Osteoblast (primary cell): ENCODE data around the gene BCL2L13. TPM values are rescaled to one million over a fixed set of nuclear protein-coding genes. Genes with fewer than 3 reads are reported as not detected.

Source experiments
- DNase-seq: peaks from one replicate; pipeline ENCODE4 v3.0.0; 2011; ENCODE audit warnings: low spot score, mixed read lengths; ENCODE audit not compliant: insufficient read length; ENCODE audit errors: missing footprints
- H2AFZ ChIP-seq: 2 replicates; pipeline ENCODE4 v1.6.0; 2011; ENCODE audit warnings: mild to moderate bottlenecking, low read length
- H3K27ac ChIP-seq: 2 replicates; pipeline ENCODE4 v1.5.1; 2011; ENCODE audit warnings: mild to moderate bottlenecking, low read depth, low read length, moderate library complexity
- H3K27me3 ChIP-seq: 2 replicates; pipeline ENCODE4 v1.6.0; 2012; ENCODE audit warnings: mild to moderate bottlenecking, control low read depth, inconsistent platforms, low read length, moderate library complexity; ENCODE audit not compliant: insufficient read depth
- H3K36me3 ChIP-seq: 2 replicates; pipeline ENCODE4 v1.5.1; 2011; ENCODE audit warnings: mild to moderate bottlenecking, low read length, control low read depth, moderate library complexity; ENCODE audit not compliant: insufficient read depth
- H3K4me1 ChIP-seq: 2 replicates; pipeline ENCODE4 v1.5.1; 2011; ENCODE audit warnings: mild to moderate bottlenecking, low read length, control low read depth, moderate library complexity; ENCODE audit not compliant: insufficient read depth
- H3K4me2 ChIP-seq: 2 replicates; pipeline ENCODE4 v1.6.0; 2011; ENCODE audit warnings: mild to moderate bottlenecking, low read length; ENCODE audit not compliant: insufficient read depth
- H3K4me3 ChIP-seq: fragments of 200-600 bp; sonication (generic); 3 replicates; pipeline ENCODE4 v1.5.1; 2012; ENCODE audit warnings: mild to moderate bottlenecking, low read length, inconsistent platforms; ENCODE audit not compliant: insufficient read depth
- H3K79me2 ChIP-seq: 2 replicates; pipeline ENCODE4 v1.6.0; 2012; ENCODE audit warnings: mild to moderate bottlenecking, low read length, control low read depth, inconsistent platforms; ENCODE audit not compliant: insufficient read depth
- H3K9me3 ChIP-seq: 2 replicates; pipeline ENCODE4 v1.5.1; 2011; ENCODE audit warnings: low read depth, low read length, control low read depth
- H4K20me1 ChIP-seq: 2 replicates; pipeline ENCODE4 v1.6.0; 2012; ENCODE audit warnings: mild to moderate bottlenecking, low read length, control low read depth; ENCODE audit not compliant: insufficient read depth
- CTCF ChIP-seq: IDR thresholded peaks from 2 replicates; pipeline ENCODE4 v1.5.1; 2011; ENCODE audit warnings: mild to moderate bottlenecking, low read depth, low read length, moderate library complexity; ENCODE audit errors: extremely low read depth
- total RNA-seq: library from RNA; depleted of rRNA; stranded (reverse); fragments of >200 nt; gene quantifications from 2 replicates; pipeline ENCODE4 v1.2.3, GENCODE V29; 2012

The BCL2L13 gene
- total RNA-seq, 1 donor, result 86.5 TPM

DNA sequence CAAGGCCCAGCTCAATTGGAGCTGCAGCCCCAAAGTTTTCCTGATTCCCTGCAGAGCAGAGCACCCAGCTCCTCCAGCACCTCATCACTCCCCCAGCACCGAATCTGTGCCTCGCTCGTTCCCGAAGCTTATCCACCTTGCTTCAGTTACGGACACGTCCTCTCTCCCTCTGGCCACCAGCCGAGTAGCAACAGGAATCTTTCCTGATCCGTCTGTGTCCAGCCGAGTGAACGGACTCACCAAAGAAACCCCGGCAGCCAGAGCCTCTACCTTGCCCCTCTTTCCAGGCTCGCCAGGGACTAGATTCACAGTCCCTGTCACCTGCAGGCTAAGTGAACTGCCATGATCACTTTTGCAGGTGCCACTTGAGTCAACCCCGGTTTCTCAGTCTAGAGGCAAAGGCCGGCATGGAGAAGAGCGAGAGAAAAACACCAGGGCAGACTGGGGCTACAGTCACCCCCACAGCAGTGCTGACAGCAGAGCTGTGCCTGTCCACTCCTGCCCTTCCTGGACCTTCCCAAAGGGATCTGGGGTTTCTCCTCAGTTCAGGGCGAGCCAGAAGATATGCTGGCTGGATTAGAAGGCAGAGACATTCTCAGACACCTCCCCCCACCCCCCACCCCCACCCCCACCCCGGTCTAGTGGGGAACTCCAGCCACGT is 103.4 kb downstream of the BCL2L13 start:
- H4K20me1 ChIP-seq, result peaks cover 10% of the 10 kb centered on the region
- H3K79me2 ChIP-seq, result no peaks in the 10 kb centered on the region
- H3K4me2 ChIP-seq, result no peak overlapping the region
- no peak for TF ChIP-seq CTCF
- peaks cover 5% of the 10 kb centered on the region for H3K36me3 ChIP-seq
- H3K27me3 ChIP-seq, result no peaks in the 10 kb centered on the region
- no peak overlapping the region for H3K27ac ChIP-seq
- DNase-seq, result peak; percentile 62
- H2AFZ ChIP-seq, result no peak overlapping the region
- H3K9me3 ChIP-seq, result no peaks in the 10 kb centered on the region
- no peaks in the 10 kb centered on the region for H3K4me1 ChIP-seq
- no peak overlapping the region for H3K4me3 ChIP-seq

DNA sequence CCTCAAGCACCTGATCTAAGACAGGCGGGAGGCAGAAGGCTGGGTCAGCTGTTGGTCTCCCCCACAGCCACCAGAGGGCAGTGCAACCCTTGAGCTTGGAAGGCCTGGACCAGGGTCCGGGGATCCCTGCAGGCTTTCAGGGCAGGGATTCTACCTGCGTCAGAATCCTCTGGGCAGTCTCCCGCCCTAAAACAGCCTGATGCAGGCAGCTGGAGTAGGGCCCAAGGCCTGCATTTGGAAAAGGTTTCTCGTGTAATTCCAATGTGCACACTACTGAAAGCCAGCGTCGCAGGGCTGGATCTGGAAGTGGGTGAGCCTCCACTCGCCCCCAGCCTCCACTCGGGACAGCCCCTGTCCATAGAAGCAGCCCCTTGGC is 104.0 kb downstream of the BCL2L13 start:
- peaks cover 5% of the 10 kb centered on the region for H3K36me3 ChIP-seq
- no peak overlapping the region for H3K27ac ChIP-seq
- no peaks in the 10 kb centered on the region for H3K27me3 ChIP-seq
- H3K79me2 ChIP-seq, result no peaks in the 10 kb centered on the region
- H3K4me2 ChIP-seq, result no peak overlapping the region
- peak; percentile 67 for TF ChIP-seq CTCF
- H4K20me1 ChIP-seq, result peaks cover 10% of the 10 kb centered on the region
- H2AFZ ChIP-seq, result no peak overlapping the region
- DNase-seq, result peak; percentile 95
- H3K4me1 ChIP-seq, result no peaks in the 10 kb centered on the region
- H3K9me3 ChIP-seq, result no peaks in the 10 kb centered on the region
- no peak overlapping the region for H3K4me3 ChIP-seq

GRCh38 chr22:17743661-17744411 is 105.3 kb downstream of the BCL2L13 start:
- no peaks in the 10 kb centered on the region for H3K79me2 ChIP-seq
- H3K4me3 ChIP-seq, result no peak overlapping the region
- H2AFZ ChIP-seq, result no peak overlapping the region

More at GRCh38 chr22:17743661-17744411, 105.3 kb downstream of the BCL2L13 start:
- Histone ChIP-seq H3K9me3 (no peaks in the 10 kb centered on the region), H3K27ac (no peak overlapping the region), H4K20me1 (peaks cover 10% of the 10 kb centered on the region), H3K36me3 (peaks cover 1% of the 10 kb centered on the region), H3K4me1 (no peaks in the 10 kb centered on the region), H3K27me3 (no peaks in the 10 kb centered on the region), H3K4me2 (no peak overlapping the region)
- no peak for DNase-seq
- TF ChIP-seq CTCF, result no peak
